NCI-H82 treated with DMSO at 0.1 percent for 48 hours (cell line): Measurements from ENCODE around the gene RRM1.
A peak's percentile ranks its signal among the peaks of the same experiment; 100 is the strongest.

Experiments used
- DNase-seq: peaks from one replicate; lab custom pipeline; 2025; ENCODE audit not compliant: unreplicated experiment; lab: John Stamatoyannopoulos, UW

RRM1 gene

DNA sequence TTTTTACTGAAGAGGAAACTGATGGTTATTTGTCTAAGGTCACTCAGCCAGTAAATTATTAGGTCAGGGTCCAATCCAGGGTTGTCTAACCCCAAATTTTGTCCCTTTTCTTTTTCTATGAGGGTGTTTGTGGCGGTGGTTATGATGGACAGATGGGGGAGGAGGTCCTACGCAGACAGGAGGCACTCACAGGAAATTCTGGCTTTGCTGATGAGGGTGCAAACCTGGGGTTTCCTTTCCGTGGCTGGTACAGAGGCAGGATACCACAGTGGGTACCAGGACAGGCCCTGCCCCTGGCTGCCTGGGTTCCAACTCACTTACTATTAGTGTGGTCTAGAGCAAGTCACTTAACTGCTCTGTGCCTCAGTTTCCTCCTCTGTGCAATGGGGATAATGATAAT, 91.0 kb downstream of the RRM1 start:
- DNase-seq: no peak

DNA sequence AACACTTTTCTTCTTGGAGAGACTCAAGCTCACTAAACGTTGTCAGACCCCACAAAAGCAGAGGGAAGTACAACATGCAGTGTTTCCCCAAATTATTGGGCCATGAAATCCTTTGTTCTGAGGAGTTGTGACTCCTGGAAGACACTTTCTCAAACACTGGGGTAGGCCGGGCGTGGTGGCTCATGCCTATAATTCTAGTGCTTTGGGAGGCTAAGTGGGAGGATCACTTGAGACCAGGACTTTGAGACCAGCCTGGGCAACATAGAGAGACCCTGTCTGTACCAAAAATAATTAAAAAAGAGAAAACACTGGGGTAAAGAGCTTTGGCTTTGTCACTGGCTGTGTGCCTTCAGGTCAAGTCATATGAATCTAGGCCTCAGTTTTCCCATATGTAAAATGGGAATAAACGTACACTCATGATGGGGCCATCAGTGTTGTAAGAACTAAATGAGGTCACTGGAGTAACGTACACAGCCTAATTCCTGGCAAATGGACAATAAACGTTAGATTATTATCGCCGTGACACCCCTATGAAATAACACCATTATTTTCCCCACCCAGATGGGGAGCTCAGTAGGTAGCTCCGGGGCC, 92.0 kb downstream of the RRM1 start:
- no peak for DNase-seq

DNA sequence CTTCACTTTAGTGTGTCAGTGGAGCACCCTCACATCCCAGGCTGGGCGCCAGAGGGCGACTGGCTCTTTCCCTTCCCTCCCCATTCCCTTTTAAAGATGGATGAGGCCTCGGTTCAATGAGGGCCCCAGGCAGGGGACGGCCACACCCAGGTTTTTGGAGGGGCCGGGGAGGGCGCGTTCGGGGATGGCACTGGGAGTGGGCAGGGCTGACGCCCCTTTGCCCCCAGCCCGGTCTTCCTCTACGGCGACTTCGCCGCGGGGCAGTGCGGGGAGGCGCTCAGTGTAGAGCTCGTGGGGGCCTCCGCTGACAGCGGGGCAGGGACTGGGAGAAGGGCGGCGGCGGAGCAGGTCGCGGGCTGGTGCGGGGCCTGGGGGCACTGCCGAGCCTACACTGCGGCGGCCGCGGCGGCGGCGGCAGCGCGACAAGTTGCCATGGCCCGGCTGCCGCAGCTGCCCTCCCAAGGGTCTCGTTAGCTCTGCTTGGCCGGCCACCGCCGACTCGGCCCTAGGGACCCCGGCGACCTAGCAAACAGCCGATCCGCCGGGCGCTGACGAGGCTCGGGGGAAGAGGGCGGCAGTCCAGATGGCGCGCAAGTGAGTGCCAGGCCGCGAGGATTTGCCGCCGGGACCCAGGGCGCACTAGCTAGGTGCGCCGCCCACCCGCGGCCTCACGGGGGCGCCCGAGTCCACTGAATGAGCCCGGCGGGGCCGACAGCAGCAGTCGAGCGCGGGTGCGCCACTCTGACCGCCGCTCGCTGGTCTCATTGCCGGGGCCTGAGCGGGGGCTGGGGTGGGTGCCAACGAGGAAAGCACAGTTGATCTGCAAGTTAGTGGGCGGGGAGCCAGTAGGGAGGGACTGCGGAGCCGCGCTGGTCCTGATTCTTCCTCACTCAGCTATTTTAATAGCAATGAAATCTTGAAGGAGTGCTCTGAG, 92.7 kb downstream of the RRM1 start:
- DNase-seq: peak; percentile 9
